Fibroblast of the aortic adventitia (primary cell): ENCODE measurements around the gene PTPN1. TPM values are rescaled to one million over a fixed set of nuclear protein-coding genes. Genes with fewer than 3 reads are reported as not detected.

Experiments
- DNase-seq: peaks from one replicate; pipeline ENCODE4 v3.0.0-alpha.2; 2010; ENCODE audit warnings: low read depth
- H3K4me3 ChIP-seq: 2 replicates; pipeline ENCODE4 v1.5.1; 2011; ENCODE audit warnings: low read depth, mild to moderate bottlenecking, control low read depth, low read length, moderate library complexity
- CTCF ChIP-seq: IDR thresholded peaks from 2 replicates; pipeline ENCODE4 v1.5.1; 2011; ENCODE audit warnings: mild to moderate bottlenecking, low read length, control low read depth, inconsistent platforms; ENCODE audit not compliant: insufficient read depth
- total RNA-seq: library from RNA; depleted of rRNA; stranded (reverse); fragments of >200 nt; gene quantifications from 2 replicates; pipeline ENCODE4 v1.2.3, GENCODE V29; 2012; ENCODE audit warnings: low replicate concordance

The PTPN1 gene
- total RNA-seq, 1 donor: 19.9 TPM

- no peak for TF ChIP-seq CTCF
- H3K4me3 ChIP-seq: no peak overlapping the region
- DNase-seq: no peak
Measured at GRCh38 chr20:50591233-50591852, 81.2 kb downstream of the PTPN1 start.

GRCh38 chr20:50592282-50593004 is 82.3 kb downstream of the PTPN1 start:
- DNase-seq: no peak

GRCh38 chr20:50593005-50593335 is 82.8 kb downstream of the PTPN1 start:
- no peak for DNase-seq
- no peak overlapping the region for H3K4me3 ChIP-seq
- TF ChIP-seq CTCF: no peak

More at GRCh38 chr20:50592282-50593004, 82.3 kb downstream of the PTPN1 start:
- TF ChIP-seq CTCF: no peak
- no peak overlapping the region for H3K4me3 ChIP-seq

GRCh38 chr20:50594231-50594590 is 84.0 kb downstream of the PTPN1 start:
- DNase-seq: no peak
- no peak overlapping the region for H3K4me3 ChIP-seq
- no peak for TF ChIP-seq CTCF

GRCh38 chr20:50594591-50595432 is 84.6 kb downstream of the PTPN1 start:
- no peak for TF ChIP-seq CTCF
- no peak overlapping the region for H3K4me3 ChIP-seq
- no peak for DNase-seq

- DNase-seq: no peak
- no peak for TF ChIP-seq CTCF
- no peak overlapping the region for H3K4me3 ChIP-seq
Measured at GRCh38 chr20:50595433-50595895, 85.3 kb downstream of the PTPN1 start.
